IPS-18a (cell line): ENCODE results near the gene PRKCA.

Source experiments
- H3K27ac ChIP-seq: one replicate; pipeline ENCODE4 v1.5.1; 2013; ENCODE audit warnings: low read length
- H3K27me3 ChIP-seq: one replicate; pipeline ENCODE4 v1.6.1; 2013; ENCODE audit warnings: mild to moderate bottlenecking, low read length; ENCODE audit not compliant: control insufficient read depth, insufficient read depth
- H3K36me3 ChIP-seq: one replicate; pipeline ENCODE4 v1.6.1; 2013; ENCODE audit warnings: low read depth, low read length; ENCODE audit not compliant: control insufficient read depth
- H3K4me1 ChIP-seq: one replicate; pipeline ENCODE4 v1.6.1; 2013; ENCODE audit warnings: low read depth, low read length; ENCODE audit not compliant: control insufficient read depth
- H3K4me3 ChIP-seq: one replicate; pipeline ENCODE4 v1.5.1; 2013; ENCODE audit warnings: low read length
- H3K9ac ChIP-seq: one replicate; pipeline ENCODE4 v1.6.1; 2013; ENCODE audit warnings: mild to moderate bottlenecking, low read length, moderate library complexity
- H3K9me3 ChIP-seq: one replicate; pipeline ENCODE4 v1.6.1; 2013; ENCODE audit warnings: low read depth, low read length; ENCODE audit not compliant: control insufficient read depth

Gene PRKCA

GRCh38 chr17:66652840-66653507 is 350.6 kb downstream of the PRKCA start:
- H3K4me3 ChIP-seq = no peak overlapping the region
- H3K4me1 ChIP-seq = no peaks in the 10 kb centered on the region
- no peaks in the 10 kb centered on the region for H3K9me3 ChIP-seq
- H3K27me3 ChIP-seq = no peaks in the 10 kb centered on the region
- no peak overlapping the region for H3K27ac ChIP-seq
- H3K9ac ChIP-seq = no peak overlapping the region
- H3K36me3 ChIP-seq = no peaks in the 10 kb centered on the region

DNA sequence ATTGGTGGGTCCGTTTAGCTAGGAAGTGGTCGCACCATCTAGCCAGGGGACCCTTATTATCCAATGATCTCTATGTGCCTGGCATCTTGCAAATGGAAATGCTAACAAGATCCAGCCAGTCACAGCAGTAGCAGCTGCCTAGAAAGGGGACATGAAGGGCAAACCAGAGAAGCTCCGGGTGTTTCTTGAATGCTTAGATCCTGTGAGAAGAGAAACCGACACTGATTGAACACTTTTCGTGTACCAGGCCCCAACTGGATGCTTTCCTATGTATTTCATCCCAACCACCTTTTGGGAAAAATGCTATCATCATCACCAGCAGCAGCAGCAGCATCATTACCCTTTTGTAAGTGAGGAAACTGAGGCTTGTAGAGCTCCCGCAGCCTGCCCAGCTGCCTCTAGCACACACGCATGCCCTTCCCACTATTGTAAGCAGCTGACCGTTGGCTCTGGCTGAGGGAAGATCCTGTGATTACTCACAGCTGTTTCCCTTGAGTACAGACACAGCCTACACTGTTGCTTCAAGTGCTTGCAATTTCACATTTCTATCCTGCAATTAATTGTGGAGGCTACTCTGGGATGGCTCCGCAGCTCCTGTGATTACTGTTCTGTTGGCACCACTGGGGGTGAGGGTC is 351.8 kb downstream of the PRKCA start:
- no peaks in the 10 kb centered on the region for H3K4me1 ChIP-seq
- H3K4me3 ChIP-seq = no peak overlapping the region
- H3K36me3 ChIP-seq = no peaks in the 10 kb centered on the region
- H3K27ac ChIP-seq = no peak overlapping the region
- H3K9me3 ChIP-seq = no peaks in the 10 kb centered on the region
- no peaks in the 10 kb centered on the region for H3K27me3 ChIP-seq
- no peak overlapping the region for H3K9ac ChIP-seq

DNA sequence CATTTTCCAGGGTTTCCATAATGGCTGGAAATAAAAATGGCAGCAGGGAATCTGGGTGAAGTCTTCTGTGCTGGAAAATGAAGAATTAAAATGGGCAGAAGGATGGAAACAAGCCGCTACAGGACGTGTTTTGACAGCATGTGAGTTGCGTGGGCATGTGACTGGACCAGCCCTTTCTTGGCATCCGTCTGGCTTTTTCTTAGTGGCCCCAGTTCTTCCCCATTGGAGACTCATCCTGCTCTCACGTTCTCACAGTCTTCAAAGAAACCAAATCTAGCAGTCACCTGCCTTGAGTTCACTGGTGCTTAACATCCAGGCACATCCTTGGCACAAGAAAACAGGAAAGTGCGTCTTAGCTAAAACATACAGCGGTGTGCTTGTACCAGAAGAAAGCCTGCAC is 352.4 kb downstream of the PRKCA start:
- no peaks in the 10 kb centered on the region for H3K9me3 ChIP-seq
- H3K4me3 ChIP-seq = no peak overlapping the region
- H3K27ac ChIP-seq = no peak overlapping the region
- H3K4me1 ChIP-seq = no peaks in the 10 kb centered on the region
- no peak overlapping the region for H3K9ac ChIP-seq
- H3K27me3 ChIP-seq = no peaks in the 10 kb centered on the region
- H3K36me3 ChIP-seq = no peaks in the 10 kb centered on the region

- Histone ChIP-seq H3K9me3 (no peaks in the 10 kb centered on the region), H3K27ac (no peak overlapping the region), H3K4me3 (no peak overlapping the region), H3K27me3 (no peaks in the 10 kb centered on the region), H3K9ac (no peak overlapping the region), H3K36me3 (no peaks in the 10 kb centered on the region), H3K4me1 (no peaks in the 10 kb centered on the region)
These were observed 353.0 kb downstream of the PRKCA start for GRCh38 chr17:66655461-66655860.

DNA sequence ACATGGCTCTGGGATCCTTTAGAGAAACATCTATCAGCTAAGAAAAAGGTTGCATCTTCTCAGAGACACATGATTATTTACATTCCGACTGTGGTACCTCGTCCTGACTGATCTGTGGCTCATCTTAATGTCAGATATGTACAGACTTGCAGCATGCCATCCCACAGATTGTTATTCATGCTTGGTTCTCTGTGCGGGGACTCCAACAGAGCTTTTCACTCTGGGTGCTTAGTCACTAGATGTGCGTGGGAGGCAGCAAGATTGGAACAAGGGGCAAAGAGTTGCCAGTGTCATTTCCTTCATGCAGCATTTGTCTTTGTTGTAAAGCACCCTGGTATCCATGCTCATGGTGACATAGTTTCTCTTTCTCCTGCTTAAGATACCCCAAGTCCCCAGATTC is 353.4 kb downstream of the PRKCA start:
- Histone ChIP-seq H3K9ac (no peak overlapping the region), H3K9me3 (no peaks in the 10 kb centered on the region), H3K36me3 (no peaks in the 10 kb centered on the region), H3K27ac (no peak overlapping the region), H3K4me3 (no peak overlapping the region), H3K4me1 (no peaks in the 10 kb centered on the region), H3K27me3 (no peaks in the 10 kb centered on the region)

GRCh38 chr17:66661411-66662256 is 359.2 kb downstream of the PRKCA start:
- H3K27ac ChIP-seq = no peak overlapping the region
- no peaks in the 10 kb centered on the region for H3K4me1 ChIP-seq
- no peak overlapping the region for H3K9ac ChIP-seq
- H3K4me3 ChIP-seq = no peak overlapping the region
- H3K9me3 ChIP-seq = no peaks in the 10 kb centered on the region
- no peaks in the 10 kb centered on the region for H3K36me3 ChIP-seq
- no peaks in the 10 kb centered on the region for H3K27me3 ChIP-seq

DNA sequence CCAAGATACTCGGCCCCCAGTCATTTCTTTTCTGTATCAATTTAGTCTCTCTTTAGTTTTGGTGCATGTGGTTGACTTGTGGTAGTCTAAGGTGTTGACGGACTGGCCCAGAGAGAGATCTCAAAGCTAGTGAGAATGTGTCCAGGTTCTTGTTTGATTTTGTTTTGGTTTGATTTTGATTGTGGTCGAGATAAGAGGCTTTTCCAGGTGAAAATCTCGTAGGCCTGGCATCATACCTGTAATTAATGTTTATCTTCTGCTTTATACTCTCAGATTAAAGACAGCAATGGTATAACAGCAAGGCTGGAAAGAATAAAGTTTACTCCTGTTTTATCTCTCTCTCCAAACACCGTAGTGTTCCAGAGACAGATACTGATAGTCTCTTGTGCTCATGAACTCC is 360.1 kb downstream of the PRKCA start:
- no peaks in the 10 kb centered on the region for H3K9me3 ChIP-seq
- H3K4me1 ChIP-seq = no peaks in the 10 kb centered on the region
- no peak overlapping the region for H3K27ac ChIP-seq
- no peak overlapping the region for H3K9ac ChIP-seq
- no peaks in the 10 kb centered on the region for H3K36me3 ChIP-seq
- no peak overlapping the region for H3K4me3 ChIP-seq
- no peaks in the 10 kb centered on the region for H3K27me3 ChIP-seq

GRCh38 chr17:66663041-66663606 is 360.7 kb downstream of the PRKCA start:
- Histone ChIP-seq H3K4me1 (no peaks in the 10 kb centered on the region), H3K9ac (no peak overlapping the region), H3K9me3 (no peaks in the 10 kb centered on the region), H3K27ac (no peak overlapping the region), H3K4me3 (no peak overlapping the region), H3K36me3 (no peaks in the 10 kb centered on the region), H3K27me3 (no peaks in the 10 kb centered on the region)

DNA sequence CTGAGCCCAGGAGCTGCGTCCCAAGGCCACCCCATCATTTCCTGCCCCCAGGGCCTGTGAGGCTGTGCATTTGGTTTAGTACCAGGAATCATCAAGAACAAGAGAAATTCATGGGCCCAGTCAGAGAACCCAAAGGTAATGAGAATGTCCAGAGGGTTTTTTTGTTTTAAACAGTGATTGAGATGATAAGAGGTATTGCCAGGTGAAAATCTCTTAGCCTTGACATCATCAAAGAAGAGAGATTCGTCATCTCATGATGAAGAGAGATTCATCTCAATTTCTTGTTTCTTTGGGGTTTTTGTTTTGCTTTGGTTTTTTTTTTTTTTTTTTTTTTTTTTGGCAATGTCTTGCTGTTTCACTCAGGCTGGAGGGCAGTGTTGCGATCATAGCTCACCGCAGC is 361.9 kb downstream of the PRKCA start:
- Histone ChIP-seq H3K36me3 (no peaks in the 10 kb centered on the region), H3K9ac (no peak overlapping the region), H3K4me1 (no peaks in the 10 kb centered on the region), H3K9me3 (no peaks in the 10 kb centered on the region), H3K27ac (no peak overlapping the region), H3K4me3 (no peak overlapping the region), H3K27me3 (no peaks in the 10 kb centered on the region)

GRCh38 chr17:66665194-66665593 is 362.8 kb downstream of the PRKCA start:
- Histone ChIP-seq H3K4me1 (no peaks in the 10 kb centered on the region), H3K36me3 (no peaks in the 10 kb centered on the region), H3K9me3 (no peaks in the 10 kb centered on the region), H3K27ac (no peak overlapping the region), H3K4me3 (no peak overlapping the region), H3K9ac (no peak overlapping the region), H3K27me3 (no peaks in the 10 kb centered on the region)

- H3K9ac ChIP-seq = no peak overlapping the region
- H3K36me3 ChIP-seq = no peaks in the 10 kb centered on the region
- H3K4me1 ChIP-seq = no peaks in the 10 kb centered on the region
- H3K27ac ChIP-seq = no peak overlapping the region
- H3K4me3 ChIP-seq = no peak overlapping the region
- H3K9me3 ChIP-seq = no peaks in the 10 kb centered on the region
- no peaks in the 10 kb centered on the region for H3K27me3 ChIP-seq
These were observed 364.7 kb downstream of the PRKCA start for GRCh38 chr17:66667090-66667489.
